Measurements from ENCODE around the gene LCP2.

Gene LCP2

GRCh38 chr5:170268153-170268689, 29.4 kb downstream of the LCP2 start:
- DNase-seq (ENCODE audit: low spot score) = no peak
- no peak overlapping the region for H3K27ac ChIP-seq
- ChIA-PET POLR2A (ENCODE audit: low non-redundant PET) (no interaction called here), CTCF (interaction anchor here (0.6 to 1.1 kb wide), 6 partner anchors 12 to 313 kb away, joined by 3 to 5 read pairs (median 4); no protein-coding TSS in a partner anchor)
- TF ChIP-seq CTCF (conservative IDR thresholded peaks at IDR 0.05; ENCODE audit: low read depth) = peak; percentile 55

- H3K27ac ChIP-seq = no peak overlapping the region
- peak; percentile 76 for DNase-seq (ENCODE audit: low spot score)
- ChIA-PET CTCF (interaction anchor here (0.6 to 1.5 kb wide), 9 partner anchors 8 to 168 kb away, joined by 3 to 6 read pairs (median 4); no protein-coding TSS in a partner anchor), POLR2A (ENCODE audit: low non-redundant PET) (no interaction called here)
- TF ChIP-seq CTCF (conservative IDR thresholded peaks at IDR 0.05; ENCODE audit: low read depth) = peak; percentile 90
Observed at GRCh38 chr5:170267431-170268152, 30.0 kb downstream of the LCP2 start.

GRCh38 chr5:170266570-170267381, 30.8 kb downstream of the LCP2 start:
- ChIA-PET CTCF (interaction anchor here (0.6 to 1.5 kb wide), 7 partner anchors 40 to 298 kb away, joined by 3 to 6 read pairs (median 3); no protein-coding TSS in a partner anchor), POLR2A (ENCODE audit: low non-redundant PET) (no interaction called here)
- no peak for TF ChIP-seq CTCF (conservative IDR thresholded peaks at IDR 0.05; ENCODE audit: low read depth)
- no peak overlapping the region for H3K27ac ChIP-seq
- no peak for DNase-seq (ENCODE audit: low spot score)

GRCh38 chr5:170265522-170265921, 32.1 kb downstream of the LCP2 start:
- DNase-seq (ENCODE audit: low spot score) = no peak
- no peak for TF ChIP-seq CTCF (conservative IDR thresholded peaks at IDR 0.05; ENCODE audit: low read depth)
- no peak overlapping the region for H3K27ac ChIP-seq
- ChIA-PET CTCF (interaction anchor here (0.6 to 1.1 kb wide), 3 partner anchors 40 to 170 kb away, joined by 3 to 4 read pairs (median 3); no protein-coding TSS in a partner anchor), POLR2A (ENCODE audit: low non-redundant PET) (interaction anchor here (0.7 kb wide), 1 partner anchor 17 kb away, joined by 4 read pairs; no protein-coding TSS in a partner anchor)

GRCh38 chr5:170263906-170264305, 33.7 kb downstream of the LCP2 start:
- TF ChIP-seq CTCF (conservative IDR thresholded peaks at IDR 0.05; ENCODE audit: low read depth) = no peak
- POLR2A ChIA-PET (ENCODE audit: low non-redundant PET) = no interaction called here
- DNase-seq (ENCODE audit: low spot score) = no peak
- CTCF ChIA-PET = no interaction called here
- H3K27ac ChIP-seq = no peak overlapping the region

Measured in RWPE1 (cell line).